Kidney (tissue), 14 donors: ENCODE results near the gene PACS1. TPM values are rescaled to one million over a fixed set of nuclear protein-coding genes. Genes with fewer than 3 reads are reported as not detected.

Source experiments
- DNase-seq, 5 donors: peaks; one replicate each; pipeline ENCODE4 v3.0.0-alpha.2; 2013 to 2020
- FAIRE-seq: peaks from 2 replicates; lab custom pipeline; 2012; peaks lifted over from hg19 to GRCh38; lab: Jason Lieb, UNC
- H3K27ac ChIP-seq, 2 donors: one replicate each; pipeline ENCODE4 v1.7.0; 2013; ENCODE audit warnings: low read depth in 2 of 2, low read length in 2 of 2, inconsistent platforms in 1 of 2
- H3K27me3 ChIP-seq: one replicate; pipeline ENCODE4 v1.7.1; 2013; ENCODE audit warnings: low read length, inconsistent platforms; ENCODE audit not compliant: control insufficient read depth, insufficient read depth
- H3K36me3 ChIP-seq, 3 donors: one replicate each; pipeline versions ENCODE4 v1.7.0 to v1.7.1; 2013; ENCODE audit warnings: low read length in 3 of 3, control low read depth in 1 of 3, inconsistent platforms in 1 of 3; ENCODE audit not compliant: insufficient read depth in 3 of 3, control insufficient read depth in 2 of 3
- H3K4me1 ChIP-seq, 3 donors: one replicate each; pipeline versions ENCODE4 v1.7.0 to v1.7.1; 2013; ENCODE audit warnings: low read length in 3 of 3, inconsistent platforms in 1 of 3, low read depth in 1 of 3; ENCODE audit not compliant: control insufficient read depth in 2 of 3, insufficient read depth in 2 of 3
- H3K4me3 ChIP-seq, 3 donors: one replicate each; pipeline versions ENCODE4 v1.7.0 to v1.8.1; 2013; ENCODE audit warnings: low read length in 3 of 3, control low read depth in 1 of 3, inconsistent platforms in 1 of 3
- H3K9ac ChIP-seq, 3 donors: one replicate each; pipeline versions ENCODE4 v1.7.0 to v1.7.1; 2013; ENCODE audit warnings: low read length in 3 of 3, control low read depth in 1 of 3, inconsistent platforms in 1 of 3
- H3K9me3 ChIP-seq, 3 donors: one replicate each; pipeline versions ENCODE4 v1.7.0 to v1.7.1; 2013; ENCODE audit warnings: low read length in 3 of 3, control low read depth in 1 of 3, inconsistent platforms in 1 of 3; ENCODE audit not compliant: control insufficient read depth in 2 of 3, insufficient read depth in 1 of 3
- CTCF ChIP-seq: IDR thresholded peaks from 3 replicates; pipeline ENCODE4 v1.5.1; 2012; ENCODE audit warnings: mild to moderate bottlenecking, moderate library complexity, borderline replicate concordance; ENCODE audit not compliant: insufficient read depth; ENCODE audit errors: extremely low read depth
- intact Hi-C: fragments of 100-400 bp; cut with DNase I; formaldehyde crosslinking; loops from one replicate; pipeline ENCODE4 v1.11.1; 2022
- polyA plus RNA-seq: library from polyadenylated mRNA; stranded (reverse); fragments of 350-450 nt; fragmentation: Illumina TruSeq; extraction: RNeasy Lipid Tissue Mini Kit (QIAGEN cat#74804); gene quantifications from one replicate; pipeline ENCODE4 v1.2.3, GENCODE V29; 2014; ENCODE audit warnings: low read depth, low replicate concordance; ENCODE audit not compliant: insufficient read depth
- total RNA-seq: library from RNA; stranded (reverse); fragmentation: NEBNext Ultra II Directional; extraction: Animal tissue kit (Norgen Biotek cat#: 25700); gene quantifications from one replicate; pipeline ENCODE4 v1.2.1, GENCODE V29; 2021
- donor health status: control.
- donor health status: control.
- donor health status: control.
- donor health status: control.
- donor health status: control.
- donor health status: DM: yes; HTN: yes; CAD: no.
- donor health status: Normal renal cell carcinoma (clear cell type).

PACS1 gene
- total and polyA plus RNA-seq, 2 donors from 2014 or later, result 23.7 to 91.8 TPM

- H3K27ac ChIP-seq, result no peak overlapping the region
- no peak overlapping the region for H3K9ac ChIP-seq
- FAIRE-seq (no peak), DNase-seq (no peak)
- no peaks in the 10 kb centered on the region for H3K9me3 ChIP-seq
- no peaks in the 10 kb centered on the region for H3K4me1 ChIP-seq
- peaks cover 2 to 38% (median 32%) of the 10 kb centered on the region in 3 donors for H3K36me3 ChIP-seq
- TF ChIP-seq CTCF, result no peak
- intact Hi-C loops, result no loop called here
- H3K4me3 ChIP-seq, result no peak overlapping the region
- no peaks in the 10 kb centered on the region for H3K27me3 ChIP-seq
Observed at GRCh38 chr11:66231561-66231960, 161.5 kb downstream of the PACS1 start.

GRCh38 chr11:66232769-66233168 is 162.7 kb downstream of the PACS1 start:
- no peaks in the 10 kb centered on the region for H3K27me3 ChIP-seq
- no peak overlapping the region for H3K4me3 ChIP-seq
- intact Hi-C loops, result no loop called here
- H3K36me3 ChIP-seq, result peaks cover 2 to 38% (median 30%) of the 10 kb centered on the region in 3 donors
- H3K4me1 ChIP-seq, result no peaks in the 10 kb centered on the region
- no peaks in the 10 kb centered on the region for H3K9me3 ChIP-seq
- H3K9ac ChIP-seq, result no peak overlapping the region
- FAIRE-seq (no peak), DNase-seq (no peak)
- no peak for TF ChIP-seq CTCF
- no peak overlapping the region for H3K27ac ChIP-seq

DNA sequence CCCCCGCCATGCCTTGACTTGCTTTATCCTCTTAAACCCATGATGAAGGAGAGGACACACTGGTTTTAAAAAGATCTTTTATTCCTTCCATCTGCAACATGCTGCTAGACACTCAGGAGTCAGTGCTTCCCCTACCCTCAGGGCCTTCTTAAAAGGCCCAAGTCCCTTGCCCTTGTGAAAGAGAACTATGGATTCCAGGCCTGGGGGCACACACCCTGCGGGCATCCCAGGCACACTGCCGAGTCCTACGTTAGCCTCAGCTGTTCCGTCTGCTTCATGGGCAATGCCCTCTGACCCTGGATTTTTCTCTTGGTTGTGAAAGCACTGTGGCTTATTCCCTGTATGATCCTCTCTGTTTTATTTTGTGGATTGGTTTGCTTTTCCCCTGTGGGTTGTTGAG is 163.2 kb downstream of the PACS1 start:
- Histone ChIP-seq H3K4me1 (no peaks in the 10 kb centered on the region), H3K27ac (no peak overlapping the region), H3K36me3 (peaks cover 2 to 38% (median 30%) of the 10 kb centered on the region in 3 donors), H3K9ac (no peak overlapping the region), H3K9me3 (no peaks in the 10 kb centered on the region), H3K4me3 (no peak overlapping the region), H3K27me3 (no peaks in the 10 kb centered on the region)
- no peak for DNase-seq
- no peak for FAIRE-seq
- intact Hi-C loops, result no loop called here
- TF ChIP-seq CTCF, result no peak

- TF ChIP-seq CTCF, result no peak
- Histone ChIP-seq H3K4me3 (no peak overlapping the region), H3K9me3 (no peaks in the 10 kb centered on the region), H3K4me1 (no peaks in the 10 kb centered on the region), H3K27me3 (no peaks in the 10 kb centered on the region), H3K27ac (no peak overlapping the region), H3K36me3 (peaks cover 2 to 46% (median 33%) of the 10 kb centered on the region in 3 donors), H3K9ac (no peak overlapping the region)
- intact Hi-C loops, result no loop called here
- FAIRE-seq, result no peak
- no peak for DNase-seq
Observed at GRCh38 chr11:66235141-66235540, 165.1 kb downstream of the PACS1 start.
